Astrocyte of the cerebellum (primary cell): ENCODE data around the gene PTGIR.

Experiments used
- DNase-seq: peaks from one replicate; pipeline ENCODE4 v3.0.0-alpha.2; 2011; ENCODE audit warnings: low read depth
- H3K4me3 ChIP-seq: 2 replicates; pipeline ENCODE4 v1.5.1; 2011; ENCODE audit warnings: mild to moderate bottlenecking, low read depth, low read length, moderate library complexity
- in situ Hi-C: cut with HindIII; loops from 2 replicates; pipeline ENCODE4 v1.10.0; 2017; ENCODE audit warnings: low sequenced_read_pairs
- TF ChIP-seq, protein P1 (sequence below): IDR thresholded peaks from 2 replicates; pipeline ENCODE4 v1.5.1; 2012; ENCODE audit warnings: low read length, low read depth, moderate library complexity, mild to moderate bottlenecking; ENCODE audit errors: missing control alignments

Gene PTGIR

DNA sequence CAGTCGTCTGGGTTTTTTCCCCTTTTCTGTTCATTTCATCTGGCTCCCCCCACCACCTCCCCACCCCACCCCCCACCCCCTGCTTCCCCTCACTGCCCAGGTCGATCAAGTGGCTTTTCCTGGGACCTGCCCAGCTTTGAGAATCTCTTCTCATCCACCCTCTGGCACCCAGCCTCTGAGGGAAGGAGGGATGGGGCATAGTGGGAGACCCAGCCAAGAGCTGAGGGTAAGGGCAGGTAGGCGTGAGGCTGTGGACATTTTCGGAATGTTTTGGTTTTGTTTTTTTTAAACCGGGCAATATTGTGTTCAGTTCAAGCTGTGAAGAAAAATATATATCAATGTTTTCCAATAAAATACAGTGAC, 14.5 kb downstream of the PTGIR start:
- DNase-seq, result no peak
- in situ Hi-C loops, result no loop called here

DNA sequence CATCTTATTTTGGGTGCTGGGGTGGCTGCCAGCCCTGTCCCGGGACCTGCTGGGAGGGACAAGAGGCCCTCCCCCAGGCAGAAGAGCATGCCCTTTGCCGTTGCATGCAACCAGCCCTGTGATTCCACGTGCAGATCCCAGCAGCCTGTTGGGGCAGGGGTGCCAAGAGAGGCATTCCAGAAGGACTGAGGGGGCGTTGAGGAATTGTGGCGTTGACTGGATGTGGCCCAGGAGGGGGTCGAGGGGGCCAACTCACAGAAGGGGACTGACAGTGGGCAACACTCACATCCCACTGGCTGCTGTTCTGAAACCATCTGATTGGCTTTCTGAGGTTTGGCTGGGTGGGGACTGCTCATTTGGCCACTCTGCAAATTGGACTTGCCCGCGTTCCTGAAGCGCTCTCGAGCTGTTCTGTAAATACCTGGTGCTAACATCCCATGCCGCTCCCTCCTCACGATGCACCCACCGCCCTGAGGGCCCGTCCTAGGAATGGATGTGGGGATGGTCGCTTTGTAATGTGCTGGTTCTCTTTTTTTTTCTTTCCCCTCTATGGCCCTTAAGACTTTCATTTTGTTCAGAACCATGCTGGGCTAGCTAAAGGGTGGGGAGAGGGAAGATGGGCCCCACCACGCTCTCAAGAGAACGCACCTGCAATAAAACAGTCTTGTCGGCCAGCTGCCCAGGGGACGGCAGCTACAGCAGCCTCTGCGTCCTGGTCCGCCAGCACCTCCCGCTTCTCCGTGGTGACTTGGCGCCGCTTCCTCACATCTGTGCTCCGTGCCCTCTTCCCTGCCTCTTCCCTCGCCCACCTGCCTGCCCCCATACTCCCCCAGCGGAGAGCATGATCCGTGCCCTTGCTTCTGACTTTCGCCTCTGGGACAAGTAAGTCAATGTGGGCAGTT, 15.1 kb downstream of the PTGIR start:
- H3K4me3 ChIP-seq, result no peak overlapping the region
- in situ Hi-C loops, result no loop called here
- TF ChIP-seq, protein P1, sequence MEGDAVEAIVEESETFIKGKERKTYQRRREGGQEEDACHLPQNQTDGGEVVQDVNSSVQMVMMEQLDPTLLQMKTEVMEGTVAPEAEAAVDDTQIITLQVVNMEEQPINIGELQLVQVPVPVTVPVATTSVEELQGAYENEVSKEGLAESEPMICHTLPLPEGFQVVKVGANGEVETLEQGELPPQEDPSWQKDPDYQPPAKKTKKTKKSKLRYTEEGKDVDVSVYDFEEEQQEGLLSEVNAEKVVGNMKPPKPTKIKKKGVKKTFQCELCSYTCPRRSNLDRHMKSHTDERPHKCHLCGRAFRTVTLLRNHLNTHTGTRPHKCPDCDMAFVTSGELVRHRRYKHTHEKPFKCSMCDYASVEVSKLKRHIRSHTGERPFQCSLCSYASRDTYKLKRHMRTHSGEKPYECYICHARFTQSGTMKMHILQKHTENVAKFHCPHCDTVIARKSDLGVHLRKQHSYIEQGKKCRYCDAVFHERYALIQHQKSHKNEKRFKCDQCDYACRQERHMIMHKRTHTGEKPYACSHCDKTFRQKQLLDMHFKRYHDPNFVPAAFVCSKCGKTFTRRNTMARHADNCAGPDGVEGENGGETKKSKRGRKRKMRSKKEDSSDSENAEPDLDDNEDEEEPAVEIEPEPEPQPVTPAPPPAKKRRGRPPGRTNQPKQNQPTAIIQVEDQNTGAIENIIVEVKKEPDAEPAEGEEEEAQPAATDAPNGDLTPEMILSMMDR, result no peak
- DNase-seq, result no peak

More for the DNA sequence above, 14.5 kb downstream of the PTGIR start:
- H3K4me3 ChIP-seq, result no peak overlapping the region
- TF ChIP-seq, protein P1, result no peak

DNA sequence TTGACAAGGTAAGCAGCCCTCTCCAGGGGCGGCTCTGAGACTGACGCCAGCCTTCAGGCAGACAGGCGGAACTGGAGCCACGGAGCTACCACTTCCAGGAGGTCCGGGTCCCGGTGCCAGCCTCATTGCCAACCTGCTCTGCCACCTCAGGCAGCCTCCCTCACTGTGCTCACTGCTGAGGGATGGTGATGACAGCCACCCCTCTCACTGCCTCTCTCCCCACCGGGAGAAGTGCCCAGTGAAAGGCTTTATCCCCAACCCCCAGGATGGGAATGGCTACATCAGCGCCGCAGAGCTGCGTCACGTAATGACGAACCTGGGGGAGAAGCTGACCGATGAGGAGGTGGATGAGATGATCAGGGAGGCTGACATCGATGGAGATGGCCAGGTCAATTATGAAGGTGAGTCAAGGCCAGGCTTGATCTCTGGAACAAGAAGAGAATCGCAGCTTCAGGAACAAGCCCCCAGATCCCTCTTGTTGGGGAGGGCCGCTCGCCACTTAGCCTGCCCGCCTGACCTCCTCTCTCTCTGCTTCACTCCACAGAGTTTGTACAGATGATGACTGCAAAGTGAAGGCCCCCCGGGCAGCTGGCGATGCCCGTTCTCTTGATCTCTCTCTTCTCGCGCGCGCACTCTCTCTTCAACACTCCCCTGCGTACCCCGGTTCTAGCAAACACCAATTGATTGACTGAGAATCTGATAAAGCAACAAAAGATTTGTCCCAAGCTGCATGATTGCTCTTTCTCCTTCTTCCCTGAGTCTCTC, 16.1 kb downstream of the PTGIR start:
- no peak overlapping the region for H3K4me3 ChIP-seq
- no peak for DNase-seq
- TF ChIP-seq, protein P1, result no peak
- in situ Hi-C loops, result no loop called here

DNA sequence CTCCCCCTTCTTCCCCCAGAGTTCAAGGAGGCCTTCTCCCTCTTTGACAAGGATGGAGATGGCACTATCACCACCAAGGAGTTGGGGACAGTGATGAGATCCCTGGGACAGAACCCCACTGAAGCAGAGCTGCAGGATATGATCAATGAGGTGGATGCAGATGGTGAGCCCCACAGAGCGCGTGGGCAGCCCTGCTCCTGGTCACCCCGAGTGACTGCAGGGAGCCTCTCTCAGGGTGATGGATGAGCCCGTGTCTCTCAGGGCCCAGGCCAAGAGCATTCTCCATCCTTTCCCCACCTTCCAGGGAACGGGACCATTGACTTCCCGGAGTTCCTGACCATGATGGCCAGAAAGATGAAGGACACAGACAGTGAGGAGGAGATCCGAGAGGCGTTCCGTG, 16.7 kb downstream of the PTGIR start:
- TF ChIP-seq, protein P1, result no peak

DNA sequence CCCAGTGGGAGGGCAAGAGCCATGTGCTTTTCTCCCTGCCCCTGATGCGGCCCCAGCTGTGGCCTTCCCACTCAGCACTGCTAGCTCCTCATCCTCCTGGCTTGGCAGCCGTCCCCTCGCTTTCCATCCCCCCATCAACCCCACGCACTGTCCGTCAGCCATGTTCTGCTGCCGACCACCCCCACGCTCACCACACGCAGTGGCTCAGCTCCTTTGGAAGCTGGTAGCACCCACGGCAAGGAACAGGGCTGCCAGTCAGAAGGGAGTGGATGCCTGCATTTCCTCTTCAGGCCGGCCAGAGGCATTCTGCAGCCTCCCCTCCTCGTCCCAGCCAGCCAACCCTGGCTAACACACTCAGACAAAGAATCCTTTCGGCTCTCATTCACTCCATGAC, 17.4 kb downstream of the PTGIR start:
- H3K4me3 ChIP-seq, result no peak overlapping the region
- TF ChIP-seq, protein P1, result no peak
- in situ Hi-C loops, result no loop called here
- no peak for DNase-seq

More for the DNA sequence above, 16.7 kb downstream of the PTGIR start:
- no peak overlapping the region for H3K4me3 ChIP-seq
- in situ Hi-C loops, result no loop called here
- no peak for DNase-seq

DNA sequence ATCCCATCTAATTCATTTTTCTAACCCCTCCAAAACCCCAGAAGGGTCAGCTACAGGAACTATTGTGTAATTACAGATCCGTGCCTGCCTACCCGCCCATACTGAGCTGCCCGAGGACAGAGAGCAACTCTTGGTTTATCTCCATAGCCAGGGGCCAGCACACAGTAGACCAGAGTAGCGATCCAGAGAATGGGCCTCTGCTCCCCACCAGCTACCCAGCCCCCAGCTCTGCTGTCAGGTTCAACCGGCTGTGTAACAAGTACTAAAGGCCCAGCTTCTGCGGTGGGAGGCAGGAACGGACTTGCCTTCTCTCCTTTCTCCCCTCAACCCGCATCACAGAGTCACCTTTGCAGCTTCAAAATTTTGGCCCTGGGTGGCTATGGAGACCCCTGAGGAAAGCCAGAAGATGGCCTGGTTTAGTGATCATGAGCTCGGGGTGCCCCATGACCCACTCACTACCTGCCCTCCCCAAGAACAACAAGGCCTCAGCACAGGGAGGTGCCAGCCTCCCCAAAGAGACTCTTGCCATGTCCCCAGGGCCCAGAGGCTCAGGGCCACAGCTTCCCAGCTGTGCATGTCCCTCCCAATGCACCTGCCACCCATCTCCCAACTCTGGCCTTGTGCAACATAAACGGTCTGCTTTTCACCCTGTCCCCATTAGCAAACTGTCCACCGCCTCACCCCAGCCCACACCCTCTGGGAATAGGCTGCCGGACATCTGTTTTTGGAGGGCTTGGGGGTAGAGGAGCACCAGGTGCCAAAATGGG, 18.0 kb downstream of the PTGIR start:
- in situ Hi-C loops, result no loop called here
- H3K4me3 ChIP-seq, result no peak overlapping the region

More for the DNA sequence above, 18.0 kb downstream of the PTGIR start:
- DNase-seq, result no peak
- TF ChIP-seq, protein P1, result no peak
